Endothelial cell of umbilical vein (primary cell): ENCODE measurements around the gene COG5. TPM values are rescaled to one million over a fixed set of nuclear protein-coding genes. Genes with fewer than 3 reads are reported as not detected.

Experiments used
- BruUV-seq: library from RNA; stranded (reverse); fragments of 400-500 nt; replicated peaks from 2 replicates; lab custom pipeline; 2021; lab: Mats Ljungman, UMichigan
- CTCF ChIA-PET: fragments of 300-600, 350-600 bp; sonication (Branson Sonifier 250); formaldehyde crosslinking; loops from one replicate; lab custom pipeline; 2021; ENCODE audit warnings: antibody characterized with exemption, inconsistent platforms; lab: Charles Lee
- POLR2A ChIA-PET: fragments of 300-600, 350-600 bp; sonication (Branson Sonifier 250); formaldehyde crosslinking; loops from one replicate; lab custom pipeline; 2021; ENCODE audit warnings: antibody characterized with exemption, inconsistent platforms; lab: Charles Lee
- DNase-seq: peaks from one replicate; pipeline ENCODE4 v3.0.0-alpha.2; 2011; ENCODE audit warnings: low read depth, low spot score
- FAIRE-seq: peaks from 2 replicates; lab custom pipeline; 2011; peaks lifted over from hg19 to GRCh38; lab: Jason Lieb, UNC
- H2AFZ ChIP-seq: 2 replicates; pipeline ENCODE4 v1.6.0; 2012; ENCODE audit warnings: low read depth, low read length, control low read depth, inconsistent platforms
- H3K27ac ChIP-seq: 2 replicates; pipeline ENCODE4 v1.5.1; 2011; ENCODE audit warnings: low read depth, mild to moderate bottlenecking, control low read depth, low read length, moderate library complexity; ENCODE audit not compliant: insufficient read depth
- H3K27me3 ChIP-seq, 2 experiments: 2 replicates each; pipeline versions ENCODE4 v1.6.0 to v1.6.1; 2011; ENCODE audit warnings: low read length in 2 of 2, mixed read lengths in 1 of 2; ENCODE audit not compliant: control insufficient read depth in 2 of 2, insufficient read depth in 2 of 2
- H3K36me3 ChIP-seq, 2 experiments: 2 replicates in 1 of 2; 3 replicates in 1 of 2; pipeline ENCODE4 v1.5.1; 2011; ENCODE audit warnings: low read length in 2 of 2, mild to moderate bottlenecking in 1 of 2, moderate library complexity in 1 of 2; ENCODE audit not compliant: control insufficient read depth in 2 of 2, insufficient read depth in 2 of 2; ENCODE audit errors: extremely low read depth in 1 of 2
- H3K4me1 ChIP-seq: 3 replicates; pipeline ENCODE4 v1.5.1; 2011; ENCODE audit warnings: mild to moderate bottlenecking, low read length; ENCODE audit not compliant: control insufficient read depth, insufficient read depth; ENCODE audit errors: extremely low read depth
- H3K4me2 ChIP-seq: 2 replicates; pipeline ENCODE4 v1.6.1; 2011; ENCODE audit warnings: low read length, control low read depth, mixed read lengths; ENCODE audit not compliant: insufficient read depth
- H3K4me3 ChIP-seq, 3 experiments: fragments of 200-600 bp in 1 of 3; sonication (generic), shearing (Covaris generic) in 1 of 3; replicated peaks in 1 of 3; 2 replicates each; pipeline ENCODE4 v1.5.1; 2011 to 2016; ENCODE audit warnings: control low read depth in 3 of 3, low read length in 3 of 3, mild to moderate bottlenecking in 2 of 3, inconsistent platforms in 1 of 3, low read depth in 1 of 3, moderate library complexity in 1 of 3; ENCODE audit not compliant: insufficient read depth in 1 of 3
- H3K79me2 ChIP-seq: 2 replicates; pipeline ENCODE4 v1.6.0; 2012; ENCODE audit warnings: low read length, inconsistent platforms; ENCODE audit not compliant: control insufficient read depth, insufficient read depth
- H3K9ac ChIP-seq: replicated peaks from 2 replicates; pipeline ENCODE3; 2011; ENCODE audit warnings: low read length, control low read depth; ENCODE audit not compliant: insufficient read depth; ENCODE audit errors: extremely low read depth
- H3K9me1 ChIP-seq: replicated peaks from 3 replicates; pipeline ENCODE4 v1.6.0; 2011; ENCODE audit warnings: mild to moderate bottlenecking, low read length; ENCODE audit not compliant: control insufficient read depth, insufficient read depth; ENCODE audit errors: extremely low read depth
- H3K9me3 ChIP-seq: replicated peaks from 2 replicates; pipeline ENCODE4 v1.5.1; 2012; ENCODE audit warnings: low read length, inconsistent platforms; ENCODE audit not compliant: control insufficient read depth, insufficient read depth
- H4K20me1 ChIP-seq: replicated peaks from 2 replicates; pipeline ENCODE3; 2011; ENCODE audit warnings: mild to moderate bottlenecking, low read length; ENCODE audit not compliant: control insufficient read depth, insufficient read depth; ENCODE audit errors: extremely low read depth
- EZH2 ChIP-seq: IDR thresholded peaks from 2 replicates; pipeline ENCODE4 v1.6.1; 2012; ENCODE audit warnings: borderline replicate concordance, low read depth, mild to moderate bottlenecking, moderate library complexity, low read length, inconsistent platforms; ENCODE audit not compliant: severe bottlenecking
- FOS ChIP-seq: IDR thresholded peaks from 2 replicates; pipeline ENCODE4 v1.6.1; 2011; ENCODE audit warnings: mild to moderate bottlenecking, low read length, moderate library complexity, borderline replicate concordance; ENCODE audit not compliant: insufficient read depth
- GATA2 ChIP-seq: IDR thresholded peaks from 2 replicates; pipeline ENCODE4 v1.7.0; 2011; ENCODE audit warnings: low read depth, mild to moderate bottlenecking, moderate library complexity, mixed read lengths, low read length; ENCODE audit not compliant: insufficient read length, insufficient read depth
- JUN ChIP-seq: IDR thresholded peaks from 2 replicates; pipeline ENCODE4 v1.6.1; 2011; ENCODE audit warnings: borderline replicate concordance, low read depth; ENCODE audit not compliant: insufficient read length, insufficient read depth
- MYC ChIP-seq: IDR thresholded peaks from one replicate; pipeline ENCODE4 v1.6.1; 2011; ENCODE audit warnings: mild to moderate bottlenecking, low read depth, low read length
- POLR2A ChIP-seq: IDR thresholded peaks from 2 replicates; pipeline ENCODE4 v1.6.1; 2012; ENCODE audit warnings: low read depth, mild to moderate bottlenecking, control low read depth, low read length
- POLR2AphosphoS5 ChIP-seq: IDR thresholded peaks from 2 replicates; pipeline ENCODE4 v1.6.1; 2012; ENCODE audit warnings: low read depth, mild to moderate bottlenecking, control low read depth, low read length, moderate library complexity; ENCODE audit not compliant: insufficient read depth
- dilution Hi-C: fragments of 300-500 bp; cut with MboI; formaldehyde crosslinking; loops from one replicate; pipeline ENCODE4 v1.15.0; 2019; ENCODE audit warnings: low sequenced_read_pairs; ENCODE audit not compliant: extremely low pct_ligation_motif_present
- intact Hi-C: fragments of 100-400 bp; cut with micrococcal nuclease; formaldehyde crosslinking; loops from one replicate; pipeline ENCODE4 v1.10.0; 2022
- polyA plus RNA-seq, 4 experiments: library from polyadenylated mRNA; depleted of rRNA in 3 of 4; stranded (reverse) in 3 of 4; unstranded in 1 of 4; fragments of >200 nt; gene quantifications; 2 replicates each; pipeline versions ENCODE4 v1.2.1 to v1.2.3, GENCODE V29; 2011 to 2012; ENCODE audit warnings: missing spikeins in 1 of 4
- total RNA-seq: library from RNA; stranded (reverse); gene quantifications from 2 replicates; pipeline ENCODE4 v1.2.3, GENCODE V29; 2021
- TF ChIP-seq, protein P1 (sequence below), 2 donors: IDR thresholded peaks; 1 replicate in 1 of 2; 2 replicates in 1 of 2; pipeline ENCODE4 v1.5.1; 2011; ENCODE audit warnings: low read length in 2 of 2, mild to moderate bottlenecking in 2 of 2, moderate library complexity in 2 of 2, control low read depth in 1 of 2, inconsistent platforms in 1 of 2, low read depth in 1 of 2; ENCODE audit not compliant: insufficient read depth in 1 of 2; ENCODE audit errors: extremely low read depth in 1 of 2
- TF ChIP-seq, protein P2 (sequence below): IDR thresholded peaks from 2 replicates; pipeline ENCODE4 v1.6.1; 2011; ENCODE audit not compliant: insufficient read depth, insufficient read length

Gene COG5
- total and polyA plus RNA-seq, 2 donors (not counting 3 experiments of a cell fraction or from before 2014, with no cell fraction given) = 18.8 to 45.3 TPM

DNA sequence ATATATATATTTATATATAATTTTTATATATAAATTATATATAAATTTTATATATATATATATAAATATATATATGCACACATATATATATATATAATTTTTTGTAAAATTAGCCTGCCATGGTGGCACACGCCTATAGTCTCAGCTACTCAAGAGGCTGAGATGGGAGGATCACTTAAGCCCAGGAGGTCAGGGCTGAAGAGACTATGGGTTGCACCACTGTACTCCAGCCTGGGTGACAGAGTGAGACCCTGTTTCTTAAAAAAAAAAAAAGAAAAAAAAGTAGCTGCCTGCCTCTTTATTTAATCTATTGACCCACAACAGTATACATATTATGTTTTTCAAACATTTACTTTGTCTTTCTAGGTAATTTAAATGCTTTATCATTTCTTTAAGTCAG, 35.5 kb upstream of the COG5 start:
- Histone ChIP-seq H3K4me2 (no peak overlapping the region), H3K9me3 (no peaks in the 10 kb centered on the region), H3K27me3 (no peaks in the 10 kb centered on the region), H3K4me3 (no peak overlapping the region), H3K79me2 (peaks cover 4% of the 10 kb centered on the region), H3K36me3 (peaks cover 5 to 14% of the 10 kb centered on the region in 2 experiments), H2AFZ (no peak overlapping the region), H3K9me1 (no peaks in the 10 kb centered on the region), H3K9ac (no peak overlapping the region), H3K27ac (no peak overlapping the region), H3K4me1 (peaks cover 37% of the 10 kb centered on the region), H4K20me1 (no peaks in the 10 kb centered on the region)
- FAIRE-seq (no peak), DNase-seq (no peak)
- intact Hi-C loops = loop anchor here (5.0 to 10.0 kb wide), 2 partner anchors 134 to 1062 kb away; no protein-coding TSS in a partner anchor
- POLR2A ChIA-PET = no interaction called here
- dilution Hi-C loops = no loop called here
- TF ChIP-seq GATA2 (no peak), EZH2 (no peak), POLR2AphosphoS5 (no peak), FOS (no peak), MYC (no peak), JUN (no peak), POLR2A (no peak)
- TF ChIP-seq, protein P1, sequence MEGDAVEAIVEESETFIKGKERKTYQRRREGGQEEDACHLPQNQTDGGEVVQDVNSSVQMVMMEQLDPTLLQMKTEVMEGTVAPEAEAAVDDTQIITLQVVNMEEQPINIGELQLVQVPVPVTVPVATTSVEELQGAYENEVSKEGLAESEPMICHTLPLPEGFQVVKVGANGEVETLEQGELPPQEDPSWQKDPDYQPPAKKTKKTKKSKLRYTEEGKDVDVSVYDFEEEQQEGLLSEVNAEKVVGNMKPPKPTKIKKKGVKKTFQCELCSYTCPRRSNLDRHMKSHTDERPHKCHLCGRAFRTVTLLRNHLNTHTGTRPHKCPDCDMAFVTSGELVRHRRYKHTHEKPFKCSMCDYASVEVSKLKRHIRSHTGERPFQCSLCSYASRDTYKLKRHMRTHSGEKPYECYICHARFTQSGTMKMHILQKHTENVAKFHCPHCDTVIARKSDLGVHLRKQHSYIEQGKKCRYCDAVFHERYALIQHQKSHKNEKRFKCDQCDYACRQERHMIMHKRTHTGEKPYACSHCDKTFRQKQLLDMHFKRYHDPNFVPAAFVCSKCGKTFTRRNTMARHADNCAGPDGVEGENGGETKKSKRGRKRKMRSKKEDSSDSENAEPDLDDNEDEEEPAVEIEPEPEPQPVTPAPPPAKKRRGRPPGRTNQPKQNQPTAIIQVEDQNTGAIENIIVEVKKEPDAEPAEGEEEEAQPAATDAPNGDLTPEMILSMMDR (IDR thresholded peaks at IDR 0.05; ENCODE audit: extremely low read depth in 1 of 2, insufficient read depth in 1 of 2, low read depth in 1 of 2, low read length in 2 of 2) = no peak
- TF ChIP-seq, protein P2, sequence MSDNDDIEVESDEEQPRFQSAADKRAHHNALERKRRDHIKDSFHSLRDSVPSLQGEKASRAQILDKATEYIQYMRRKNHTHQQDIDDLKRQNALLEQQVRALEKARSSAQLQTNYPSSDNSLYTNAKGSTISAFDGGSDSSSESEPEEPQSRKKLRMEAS = no peak
- CTCF ChIA-PET = interaction anchor here (0.8 to 1.6 kb wide), 5 partner anchors 10 to 276 kb away, joined by 3 to 5 read pairs (median 3); partner anchors contain the start of gene BCAP29
- no TSS peak for BruUV-seq
